ENCODE results near the gene GPR78. TPM values are rescaled to one million over a fixed set of nuclear protein-coding genes. Genes with fewer than 3 reads are reported as not detected.

GPR78 gene
- polyA plus RNA-seq, 1 of the 3 experiments (the other 2 are of a cell fraction): not detected

GRCh38 chr4:8571702-8572685 lies 8.2 kb upstream of the GPR78 start:
- TF ChIP-seq FOSL2 (IDR thresholded peaks at IDR 0.05; ENCODE audit: borderline replicate concordance, low read depth): no peak
- TF ChIP-seq CTCF (IDR thresholded peaks at IDR 0.05): no peak
- no peak for TF ChIP-seq EZH2phosphoT487 (IDR thresholded peaks at IDR 0.05; ENCODE audit: borderline replicate concordance, low read depth)
- H3K4me1 ChIP-seq (ENCODE audit: control insufficient read depth in 1 of 2, insufficient read depth in 2 of 2, low read depth in 1 of 2, low read length in 1 of 2): no peaks in the 10 kb centered on the region
- no peaks in the 10 kb centered on the region for H3K27me3 ChIP-seq (ENCODE audit: insufficient read depth)
- CTCF ChIA-PET: interaction anchor here (0.9 to 1.2 kb wide), 2 partner anchors 11 to 103 kb away, joined by 3 to 4 read pairs; no protein-coding TSS in a partner anchor
- WGBS (ENCODE audit: low lambda C conversion rate): 15% methylated on average over 3 of the region's 6 CpGs
- H3K9me3 ChIP-seq: no peaks in the 10 kb centered on the region
- H3K9me2 ChIP-seq: no peaks in the 10 kb centered on the region
- POLR2A ChIA-PET: no interaction called here
- H3K4me3 ChIP-seq (ENCODE audit: low read depth in 2 of 2, low read length in 1 of 2): no peak overlapping the region
- DNase-seq: no peak
- H3F3A ChIP-seq (replicated peaks; ENCODE audit: insufficient read depth): no peaks in the 10 kb centered on the region
- no peak overlapping the region for H3K27ac ChIP-seq (ENCODE audit: low read depth in 2 of 2, low read length in 1 of 2)
- no peak overlapping the region for H3K4me2 ChIP-seq
- H3K9ac ChIP-seq: no peak overlapping the region
- H4K20me1 ChIP-seq (ENCODE audit: insufficient read depth): no peaks in the 10 kb centered on the region
- no peaks in the 10 kb centered on the region for H3K79me2 ChIP-seq (ENCODE audit: insufficient read depth)
- no peak overlapping the region for H2AFZ ChIP-seq (ENCODE audit: low read depth)
- no peaks in the 10 kb centered on the region for H3K36me3 ChIP-seq (replicated peaks in 1 of 2; ENCODE audit: control insufficient read depth in 1 of 2, insufficient read depth in 2 of 2, low read length in 1 of 2)

GRCh38 chr4:8573266-8573665 lies 6.9 kb upstream of the GPR78 start:
- Histone ChIP-seq H3K9me2 (no peaks in the 10 kb centered on the region), H3K9me3 (no peaks in the 10 kb centered on the region), H3F3A (replicated peaks; ENCODE audit: insufficient read depth) (no peaks in the 10 kb centered on the region), H3K27ac (ENCODE audit: low read depth in 2 of 2, low read length in 1 of 2) (no peak overlapping the region), H3K79me2 (ENCODE audit: insufficient read depth) (no peaks in the 10 kb centered on the region), H3K9ac (no peak overlapping the region), H3K4me3 (ENCODE audit: low read depth in 2 of 2, low read length in 1 of 2) (no peak overlapping the region), H3K27me3 (ENCODE audit: insufficient read depth) (no peaks in the 10 kb centered on the region; the same call in 1 of the 2 replicates), H2AFZ (ENCODE audit: low read depth) (no peak overlapping the region), H3K4me2 (no peak overlapping the region), H4K20me1 (ENCODE audit: insufficient read depth) (no peaks in the 10 kb centered on the region), H3K4me1 (ENCODE audit: control insufficient read depth in 1 of 2, insufficient read depth in 2 of 2, low read depth in 1 of 2, low read length in 1 of 2) (no peaks in the 10 kb centered on the region), H3K36me3 (replicated peaks in 1 of 2; ENCODE audit: control insufficient read depth in 1 of 2, insufficient read depth in 2 of 2, low read length in 1 of 2) (no peaks in the 10 kb centered on the region)
- no peak for DNase-seq
- TF ChIP-seq MAX (IDR thresholded peaks at IDR 0.05; ENCODE audit: low read depth): no peak
- no peak for TF ChIP-seq TEAD4 (IDR thresholded peaks at IDR 0.05; ENCODE audit: borderline replicate concordance, insufficient read depth)
- TF ChIP-seq IRF3 (IDR thresholded peaks at IDR 0.05; ENCODE audit: low read depth, low read length): no peak
- no peak for TF ChIP-seq MXI1 (IDR thresholded peaks at IDR 0.05; ENCODE audit: low read depth, low read length)
- no peak for TF ChIP-seq EP300 (IDR thresholded peaks at IDR 0.05; ENCODE audit: borderline replicate concordance in 1 of 2, low read depth in 1 of 2, low read length in 1 of 2)
- no peak for TF ChIP-seq RCOR1 (IDR thresholded peaks at IDR 0.05; ENCODE audit: low read length)
- no peak for TF ChIP-seq FOXJ3 (CRISPR knock-in tag; IDR thresholded peaks at IDR 0.05)
- TF ChIP-seq GABPA (IDR thresholded peaks at IDR 0.05; ENCODE audit: low read depth): no peak
- TF ChIP-seq ZBTB33 (IDR thresholded peaks at IDR 0.05; ENCODE audit: borderline replicate concordance, low read depth): no peak
- TF ChIP-seq FOSL2 (IDR thresholded peaks at IDR 0.05; ENCODE audit: borderline replicate concordance, low read depth): no peak
- no peak for TF ChIP-seq USF1 (IDR thresholded peaks at IDR 0.05; ENCODE audit: borderline replicate concordance, low read depth)
- TF ChIP-seq MEF2A (IDR thresholded peaks at IDR 0.05; ENCODE audit: borderline replicate concordance, low read depth): no peak
- no peak for TF ChIP-seq YY1 (IDR thresholded peaks at IDR 0.05; ENCODE audit: low read depth)
- TF ChIP-seq FOXM1 (IDR thresholded peaks at IDR 0.05; ENCODE audit: low read depth): no peak
- CTCF ChIA-PET: no interaction called here
- POLR2A ChIA-PET: no interaction called here
- 43% methylated on average over 2 of the region's 5 CpGs for WGBS (ENCODE audit: low lambda C conversion rate)

All from SK-N-SH (cell line).